Stimulated activated memory B cell treated with anti-CD40 and anti-IgM and Interleukin-4, amounts not matched to agents 10 μg/mL and 1 μg/mL and 100 μg/mL, for 72 hours (primary cell): ENCODE results near the gene ATRNL1.

ENCODE experiments used
- ATAC-seq: fragments of 150-1000 bp; cut with Tn5 transposase; 2 replicates; pipeline ENCODE4 v1.10.0; 2021
- H3K27ac Mint-ChIP-seq: one replicate; pipeline ENCODE4 v1.8.0; 2022; ENCODE audit warnings: mild to moderate bottlenecking, mixed read lengths
- H3K27me3 Mint-ChIP-seq: one replicate; pipeline ENCODE4 v1.8.0; 2022; ENCODE audit warnings: mixed read lengths
- H3K36me3 Mint-ChIP-seq: one replicate; pipeline ENCODE4 v1.8.0; 2022; ENCODE audit warnings: mixed read lengths
- H3K4me1 Mint-ChIP-seq: one replicate; pipeline ENCODE4 v1.8.0; 2022; ENCODE audit warnings: mixed read lengths
- H3K4me3 Mint-ChIP-seq: one replicate; pipeline ENCODE4 v1.8.0; 2022; ENCODE audit warnings: mild to moderate bottlenecking, moderate library complexity, mixed read lengths
- H3K9me3 Mint-ChIP-seq: one replicate; pipeline ENCODE4 v1.8.0; 2022; ENCODE audit warnings: mixed read lengths

Gene ATRNL1

DNA sequence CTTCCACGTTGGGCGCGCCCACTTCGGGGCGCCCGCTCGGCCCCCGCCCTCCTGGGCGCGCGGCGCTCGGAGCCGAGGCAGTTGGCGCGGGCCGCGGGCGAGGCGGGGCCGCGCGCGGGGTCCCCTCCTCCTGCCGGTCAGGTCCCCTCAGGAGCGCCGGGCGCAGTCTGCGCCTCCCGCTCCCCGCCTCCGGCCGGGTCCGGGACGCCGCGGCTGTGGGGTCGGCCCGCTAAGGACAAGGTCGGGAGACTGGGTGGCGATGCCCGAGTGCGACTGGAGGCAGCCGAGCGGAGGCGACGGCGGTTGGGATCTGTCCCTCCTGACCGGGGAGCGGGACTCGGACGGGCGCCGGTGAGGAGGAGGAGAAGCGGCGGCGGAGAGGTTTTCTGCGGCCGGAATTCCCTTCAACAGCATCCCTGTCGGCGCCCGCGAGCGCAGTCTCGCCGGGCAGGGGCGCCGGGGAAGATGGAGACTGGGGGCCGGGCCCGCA lies at the start of gene ATRNL1:
Gene ATRNL1, plus strand, starts transcription at position 80 of the 490 bp plus-strand sequence. Its CDS starts 386 bp downstream, at position 466.
- Mint-ChIP-seq H3K4me1 (peaks cover 14% of the 10 kb centered on the region), H3K27me3 (peaks cover 22% of the 10 kb centered on the region), H3K9me3 (no peaks in the 10 kb centered on the region), H3K27ac (no peak within 1 kb of the TSS), H3K4me3 (peak within 1 kb of the TSS; percentile 82), H3K36me3 (no peaks in the 10 kb centered on the region)
- ATAC-seq: peak; percentile 81

- no peak overlapping the region for H3K4me3 Mint-ChIP-seq
- H3K9me3 Mint-ChIP-seq: no peaks in the 10 kb centered on the region
- H3K4me1 Mint-ChIP-seq: no peaks in the 10 kb centered on the region
- H3K36me3 Mint-ChIP-seq: no peaks in the 10 kb centered on the region
- no peak overlapping the region for H3K27ac Mint-ChIP-seq
- peaks cover 14% of the 10 kb centered on the region for H3K27me3 Mint-ChIP-seq
- no peak for ATAC-seq
Observed at GRCh38 chr10:115043719-115044118, 49.4 kb upstream of the ATRNL1 start.

DNA sequence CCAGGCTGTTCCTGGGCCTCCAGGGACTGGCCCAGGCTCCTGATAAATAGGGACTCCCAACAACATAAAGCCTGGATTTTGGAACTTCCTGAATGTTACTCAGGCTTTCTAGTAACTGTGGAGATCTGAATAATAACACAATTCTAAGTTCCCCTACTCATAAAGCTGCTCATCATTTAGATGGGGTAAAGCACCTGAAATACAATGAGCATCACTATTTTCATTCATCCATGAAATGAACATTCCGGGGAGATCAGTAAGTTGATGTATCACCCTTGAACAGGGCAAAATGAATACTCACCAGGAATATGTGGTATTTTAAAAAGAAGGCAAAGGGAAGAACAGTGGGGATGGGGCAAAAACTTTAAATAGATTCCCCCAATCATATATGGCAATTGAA lies 48.3 kb upstream of the ATRNL1 start:
- Mint-ChIP-seq H3K4me1 (no peaks in the 10 kb centered on the region), H3K27me3 (peaks cover 8% of the 10 kb centered on the region), H3K36me3 (no peaks in the 10 kb centered on the region), H3K4me3 (no peak overlapping the region), H3K27ac (no peak overlapping the region), H3K9me3 (no peaks in the 10 kb centered on the region)
- no peak for ATAC-seq

DNA sequence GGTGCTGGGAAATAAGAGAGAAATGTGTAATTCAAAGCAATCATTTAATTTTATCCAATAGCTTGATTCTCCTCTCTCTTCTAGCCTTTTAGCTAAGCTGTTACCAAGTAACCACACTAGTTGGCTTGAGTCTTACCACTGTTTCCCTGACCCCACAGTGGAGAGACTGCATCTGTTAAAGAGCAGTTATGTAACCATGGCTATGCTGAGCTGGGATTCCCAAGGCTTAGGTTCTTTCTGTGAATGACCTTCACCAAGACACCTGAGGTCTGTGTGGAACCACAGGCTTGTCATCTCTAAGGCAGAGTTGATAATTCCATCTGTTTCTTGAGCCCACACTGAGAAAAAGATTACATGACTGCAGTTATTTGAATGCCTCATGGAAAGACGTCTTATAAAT lies 47.7 kb upstream of the ATRNL1 start:
- Mint-ChIP-seq H3K9me3 (no peaks in the 10 kb centered on the region), H3K4me3 (no peak overlapping the region), H3K27ac (no peak overlapping the region), H3K4me1 (no peaks in the 10 kb centered on the region), H3K36me3 (no peaks in the 10 kb centered on the region), H3K27me3 (peaks cover 8% of the 10 kb centered on the region)
- no peak for ATAC-seq

GRCh38 chr10:115046686-115047236 lies 46.4 kb upstream of the ATRNL1 start:
- H3K27ac Mint-ChIP-seq: no peak overlapping the region
- no peak overlapping the region for H3K4me3 Mint-ChIP-seq
- H3K4me1 Mint-ChIP-seq: no peaks in the 10 kb centered on the region
- peaks cover 8% of the 10 kb centered on the region for H3K27me3 Mint-ChIP-seq
- no peak for ATAC-seq
- no peaks in the 10 kb centered on the region for H3K36me3 Mint-ChIP-seq
- H3K9me3 Mint-ChIP-seq: no peaks in the 10 kb centered on the region

DNA sequence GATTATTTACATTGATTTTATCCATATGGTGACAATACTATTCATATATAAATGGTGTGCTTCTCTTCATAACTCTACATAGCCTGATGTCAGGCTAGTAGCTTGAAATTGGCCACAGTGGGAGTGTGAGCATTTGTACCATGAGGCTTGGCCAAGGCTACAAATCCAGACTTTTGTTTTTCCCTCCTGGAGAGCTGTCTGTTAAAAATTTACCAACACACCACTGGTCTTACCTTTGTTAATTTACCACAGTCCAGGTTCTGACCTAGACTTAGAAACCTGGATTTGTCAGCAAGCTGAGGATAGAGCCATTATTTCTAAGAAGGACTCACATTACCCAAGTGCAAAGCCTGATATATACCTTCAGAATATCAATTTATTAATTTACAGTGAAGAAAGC lies 45.5 kb upstream of the ATRNL1 start:
- H3K9me3 Mint-ChIP-seq: no peaks in the 10 kb centered on the region
- H3K4me3 Mint-ChIP-seq: no peak overlapping the region

DNA sequence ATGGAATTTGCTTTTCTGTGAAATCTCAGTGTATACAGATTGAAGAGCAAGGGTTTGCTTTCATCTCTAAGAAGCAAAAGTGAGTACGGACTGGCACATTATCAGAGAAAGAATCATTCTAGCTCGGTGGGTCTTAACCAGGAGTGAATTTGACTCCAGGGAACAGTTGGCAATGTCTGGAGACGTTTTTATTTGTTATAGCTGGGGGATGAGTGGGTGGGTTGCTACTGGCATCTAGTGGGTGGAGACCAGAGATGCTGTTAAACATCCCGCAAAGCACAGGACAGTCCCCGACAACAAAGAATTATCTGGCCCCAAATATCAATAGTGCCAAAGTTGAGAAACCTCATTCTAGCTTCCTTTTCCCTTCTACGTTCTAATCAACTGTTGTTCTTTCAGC lies 43.8 kb upstream of the ATRNL1 start:
- no peak for ATAC-seq
- no peaks in the 10 kb centered on the region for H3K4me1 Mint-ChIP-seq

More for the DNA sequence above, 45.5 kb upstream of the ATRNL1 start:
- H3K27ac Mint-ChIP-seq: no peak overlapping the region
- peaks cover 8% of the 10 kb centered on the region for H3K27me3 Mint-ChIP-seq
- no peaks in the 10 kb centered on the region for H3K36me3 Mint-ChIP-seq
- ATAC-seq: no peak
- no peaks in the 10 kb centered on the region for H3K4me1 Mint-ChIP-seq

GRCh38 chr10:115049960-115050359 lies 43.2 kb upstream of the ATRNL1 start:
- Mint-ChIP-seq H3K36me3 (no peaks in the 10 kb centered on the region), H3K9me3 (no peaks in the 10 kb centered on the region), H3K4me3 (no peak overlapping the region), H3K4me1 (no peaks in the 10 kb centered on the region), H3K27me3 (no peaks in the 10 kb centered on the region), H3K27ac (no peak overlapping the region)
- no peak for ATAC-seq

More for the DNA sequence above, 43.8 kb upstream of the ATRNL1 start:
- Mint-ChIP-seq H3K27me3 (no peaks in the 10 kb centered on the region), H3K27ac (no peak overlapping the region), H3K36me3 (no peaks in the 10 kb centered on the region), H3K4me3 (no peak overlapping the region), H3K9me3 (no peaks in the 10 kb centered on the region)

- ATAC-seq: no peak
- H3K27ac Mint-ChIP-seq: no peak overlapping the region
Observed at GRCh38 chr10:115050375-115051010, 42.7 kb upstream of the ATRNL1 start.

DNA sequence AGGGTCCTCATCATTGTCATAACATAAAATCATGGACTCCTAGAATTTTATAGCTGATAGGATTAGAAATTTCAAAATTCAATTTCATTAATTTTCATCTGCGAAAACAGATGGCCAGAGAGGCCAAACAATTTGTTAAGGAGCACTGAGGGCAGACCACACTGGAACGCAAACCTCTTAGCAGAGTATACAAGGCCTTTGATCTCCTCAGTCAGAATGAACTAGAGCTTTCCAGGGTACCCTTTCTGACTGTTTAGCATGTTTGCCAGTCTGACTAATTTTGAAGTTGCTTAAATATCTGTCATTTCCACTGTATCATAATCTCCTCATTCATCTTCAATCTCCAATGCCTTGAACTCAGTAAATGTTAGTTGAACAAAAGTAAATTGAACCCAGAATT lies 41.9 kb upstream of the ATRNL1 start:
- H3K36me3 Mint-ChIP-seq: no peaks in the 10 kb centered on the region
- no peak overlapping the region for H3K27ac Mint-ChIP-seq
- no peaks in the 10 kb centered on the region for H3K27me3 Mint-ChIP-seq
- ATAC-seq: no peak
- no peaks in the 10 kb centered on the region for H3K9me3 Mint-ChIP-seq
- no peaks in the 10 kb centered on the region for H3K4me1 Mint-ChIP-seq
- H3K4me3 Mint-ChIP-seq: no peak overlapping the region

More at GRCh38 chr10:115050375-115051010, 42.7 kb upstream of the ATRNL1 start:
- Mint-ChIP-seq H3K27me3 (no peaks in the 10 kb centered on the region), H3K9me3 (no peaks in the 10 kb centered on the region), H3K36me3 (no peaks in the 10 kb centered on the region), H3K4me3 (no peak overlapping the region), H3K4me1 (no peaks in the 10 kb centered on the region)

GRCh38 chr10:115052226-115052625 lies 40.9 kb upstream of the ATRNL1 start:
- H3K9me3 Mint-ChIP-seq: no peaks in the 10 kb centered on the region
- no peak for ATAC-seq
- no peaks in the 10 kb centered on the region for H3K36me3 Mint-ChIP-seq
- no peak overlapping the region for H3K4me3 Mint-ChIP-seq
- no peaks in the 10 kb centered on the region for H3K27me3 Mint-ChIP-seq
- no peak overlapping the region for H3K27ac Mint-ChIP-seq
- H3K4me1 Mint-ChIP-seq: no peaks in the 10 kb centered on the region

GRCh38 chr10:115052728-115053127 lies 40.4 kb upstream of the ATRNL1 start:
- Mint-ChIP-seq H3K4me1 (no peaks in the 10 kb centered on the region), H3K27ac (no peak overlapping the region), H3K4me3 (no peak overlapping the region), H3K36me3 (no peaks in the 10 kb centered on the region), H3K9me3 (no peaks in the 10 kb centered on the region), H3K27me3 (no peaks in the 10 kb centered on the region)
- no peak for ATAC-seq

- no peak overlapping the region for H3K4me3 Mint-ChIP-seq
- no peaks in the 10 kb centered on the region for H3K4me1 Mint-ChIP-seq
- no peak overlapping the region for H3K27ac Mint-ChIP-seq
- no peaks in the 10 kb centered on the region for H3K9me3 Mint-ChIP-seq
- H3K27me3 Mint-ChIP-seq: no peaks in the 10 kb centered on the region
- no peak for ATAC-seq
- no peaks in the 10 kb centered on the region for H3K36me3 Mint-ChIP-seq
Observed at GRCh38 chr10:115056186-115056585, 37.0 kb upstream of the ATRNL1 start.

- Mint-ChIP-seq H3K9me3 (no peaks in the 10 kb centered on the region), H3K4me3 (no peak overlapping the region), H3K27ac (no peak overlapping the region), H3K27me3 (no peaks in the 10 kb centered on the region), H3K4me1 (peaks cover 5% of the 10 kb centered on the region), H3K36me3 (no peaks in the 10 kb centered on the region)
- no peak for ATAC-seq
Observed at GRCh38 chr10:115059301-115059898, 33.8 kb upstream of the ATRNL1 start.

- peaks cover 3% of the 10 kb centered on the region for H3K9me3 Mint-ChIP-seq
- H3K27me3 Mint-ChIP-seq: peaks cover 9% of the 10 kb centered on the region
- peaks cover 11% of the 10 kb centered on the region for H3K4me1 Mint-ChIP-seq
- ATAC-seq: peak; percentile 47
- no peaks in the 10 kb centered on the region for H3K36me3 Mint-ChIP-seq
- H3K4me3 Mint-ChIP-seq: no peak overlapping the region
- H3K27ac Mint-ChIP-seq: no peak overlapping the region
Observed at GRCh38 chr10:115063701-115064658, 29.2 kb upstream of the ATRNL1 start.
